MCF 10A (cell line): Measurements from ENCODE around the gene UMODL1. TPM values are rescaled to one million over a fixed set of nuclear protein-coding genes. Genes with fewer than 3 reads are reported as not detected.

Experiments used
- BruUV-seq: library from RNA; stranded (reverse); fragments of 400-500 nt; replicated peaks from 2 replicates; lab custom pipeline; 2021; lab: Mats Ljungman, UMichigan
- CTCF ChIA-PET: fragments of 300-600 bp; sonication (Branson Sonifier 250); formaldehyde crosslinking; extraction: SDS; loops from one replicate; lab custom pipeline; 2021; ENCODE audit warnings: antibody characterized with exemption, inconsistent platforms; lab: Yijun Ruan, JAX
- POLR2A ChIA-PET: fragments of 300-600, 350-650 bp; sonication (Branson Sonifier 250); formaldehyde crosslinking; extraction: SDS; loops from one replicate; lab custom pipeline; 2020; ENCODE audit warnings: antibody characterized with exemption, inconsistent platforms; lab: Yijun Ruan, JAX
- DNase-seq: peaks from one replicate; pipeline ENCODE4 v3.0.0-alpha.2; 2018; ENCODE audit not compliant: unreplicated experiment
- H3K27ac Mint-ChIP-seq: one replicate; pipeline ENCODE4 v1.8.0; 2022; ENCODE audit warnings: mild to moderate bottlenecking, low read depth, mixed read lengths; ENCODE audit not compliant: unreplicated experiment
- H3K27me3 Mint-ChIP-seq: one replicate; pipeline ENCODE4 v1.8.0; 2022; ENCODE audit warnings: mixed read lengths; ENCODE audit not compliant: insufficient read depth, unreplicated experiment
- H3K36me3 Mint-ChIP-seq: one replicate; pipeline ENCODE4 v1.8.0; 2022; ENCODE audit warnings: mild to moderate bottlenecking, moderate library complexity, mixed read lengths; ENCODE audit not compliant: insufficient read depth, unreplicated experiment
- H3K4me1 Mint-ChIP-seq: one replicate; pipeline ENCODE4 v1.8.0; 2022; ENCODE audit warnings: mixed read lengths; ENCODE audit not compliant: insufficient read depth, unreplicated experiment
- H3K4me3 Mint-ChIP-seq: one replicate; pipeline ENCODE4 v1.8.0; 2022; ENCODE audit warnings: mild to moderate bottlenecking, moderate library complexity, mixed read lengths; ENCODE audit not compliant: unreplicated experiment
- H3K9me3 Mint-ChIP-seq: one replicate; pipeline ENCODE4 v1.8.0; 2022; ENCODE audit warnings: mixed read lengths; ENCODE audit not compliant: unreplicated experiment
- intact Hi-C: fragments of 100-400 bp; cut with micrococcal nuclease; formaldehyde crosslinking; loops from 2 replicates; pipeline ENCODE4 v1.14.1; 2022
- total RNA-seq: library from RNA; stranded (reverse); gene quantifications from 2 replicates; pipeline ENCODE4 v1.2.3, GENCODE V29; 2022
- TF ChIP-seq, protein P1 (sequence below): fragments of 200-600 bp; IDR thresholded peaks from one replicate; pipeline ENCODE4 v1.8.0; 2022; ENCODE audit warnings: antibody characterized with exemption, mild to moderate bottlenecking; ENCODE audit not compliant: unreplicated experiment

UMODL1 gene
- total RNA-seq, 1 experiment from 2014 or later = not detected

DNA sequence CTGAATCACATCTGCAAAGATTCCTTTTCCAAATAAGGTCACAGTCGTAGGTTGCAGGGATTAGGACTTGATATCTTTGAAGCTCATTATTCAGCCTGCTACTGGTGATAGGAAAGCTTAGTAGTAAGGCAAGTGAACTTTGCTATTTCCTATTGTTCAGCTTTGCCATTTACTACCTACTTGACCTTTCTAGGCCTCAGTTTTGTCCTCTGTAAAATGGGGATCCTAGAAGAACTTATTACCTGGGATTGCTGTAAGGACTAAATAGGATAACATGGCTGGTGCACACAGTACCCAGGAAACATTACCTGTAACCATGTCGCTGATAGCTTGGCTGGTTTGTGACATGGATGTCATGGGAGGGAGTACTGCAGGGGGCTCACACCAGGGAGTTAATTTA is 24.5 kb downstream of the UMODL1 start:
- intact Hi-C loops = no loop called here
- BruUV-seq = no TSS peak
- ChIA-PET CTCF (interaction anchor here (0.6 to 4.0 kb wide), 6 partner anchors 12 to 732 kb away, joined by 3 to 28 read pairs (median 4); no protein-coding TSS in a partner anchor), POLR2A (interaction anchor here (0.9 to 1.4 kb wide), 4 partner anchors 12 to 167 kb away, joined by 3 to 4 read pairs (median 4); no protein-coding TSS in a partner anchor)
- Mint-ChIP-seq H3K36me3 (no peaks in the 10 kb centered on the region), H3K4me1 (peaks cover 6% of the 10 kb centered on the region), H3K27me3 (peaks cover 18% of the 10 kb centered on the region), H3K9me3 (no peaks in the 10 kb centered on the region), H3K27ac (no peak overlapping the region), H3K4me3 (no peak overlapping the region)
- DNase-seq = no peak
- TF ChIP-seq, protein P1, sequence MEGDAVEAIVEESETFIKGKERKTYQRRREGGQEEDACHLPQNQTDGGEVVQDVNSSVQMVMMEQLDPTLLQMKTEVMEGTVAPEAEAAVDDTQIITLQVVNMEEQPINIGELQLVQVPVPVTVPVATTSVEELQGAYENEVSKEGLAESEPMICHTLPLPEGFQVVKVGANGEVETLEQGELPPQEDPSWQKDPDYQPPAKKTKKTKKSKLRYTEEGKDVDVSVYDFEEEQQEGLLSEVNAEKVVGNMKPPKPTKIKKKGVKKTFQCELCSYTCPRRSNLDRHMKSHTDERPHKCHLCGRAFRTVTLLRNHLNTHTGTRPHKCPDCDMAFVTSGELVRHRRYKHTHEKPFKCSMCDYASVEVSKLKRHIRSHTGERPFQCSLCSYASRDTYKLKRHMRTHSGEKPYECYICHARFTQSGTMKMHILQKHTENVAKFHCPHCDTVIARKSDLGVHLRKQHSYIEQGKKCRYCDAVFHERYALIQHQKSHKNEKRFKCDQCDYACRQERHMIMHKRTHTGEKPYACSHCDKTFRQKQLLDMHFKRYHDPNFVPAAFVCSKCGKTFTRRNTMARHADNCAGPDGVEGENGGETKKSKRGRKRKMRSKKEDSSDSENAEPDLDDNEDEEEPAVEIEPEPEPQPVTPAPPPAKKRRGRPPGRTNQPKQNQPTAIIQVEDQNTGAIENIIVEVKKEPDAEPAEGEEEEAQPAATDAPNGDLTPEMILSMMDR = no peak

DNA sequence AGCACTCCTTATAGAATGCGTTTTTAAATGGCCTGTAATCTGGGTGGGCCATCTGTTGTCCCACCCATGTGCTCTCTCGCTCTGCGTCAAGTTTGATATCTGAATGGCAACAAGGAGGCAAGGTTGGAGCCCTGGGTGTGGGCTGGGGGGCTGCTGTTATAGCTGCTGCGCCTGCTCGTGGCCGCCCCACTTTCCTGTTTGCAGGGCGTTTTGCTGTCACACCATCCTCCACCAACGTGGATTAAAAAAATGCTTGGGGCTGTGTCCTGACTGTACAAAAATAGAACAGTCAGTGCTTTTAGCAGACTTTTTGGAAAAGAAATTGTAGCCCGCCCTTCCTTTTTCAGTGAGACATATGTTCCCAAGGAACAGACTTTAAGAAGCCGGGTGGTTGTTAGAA is 25.4 kb downstream of the UMODL1 start:
- no peaks in the 10 kb centered on the region for H3K9me3 Mint-ChIP-seq
- no peak for DNase-seq
- intact Hi-C loops = no loop called here
- ChIA-PET CTCF (interaction anchor here (1.2 to 4.0 kb wide), 4 partner anchors 11 to 812 kb away, joined by 3 to 28 read pairs (median 4); partner anchors contain the start of gene PRDM15), POLR2A (interaction anchor here (1.3 to 1.6 kb wide), 3 partner anchors 17 to 141 kb away, joined by 3 to 4 read pairs (median 4); no protein-coding TSS in a partner anchor)
- H3K27me3 Mint-ChIP-seq = peaks cover 8% of the 10 kb centered on the region
- H3K27ac Mint-ChIP-seq = no peak overlapping the region
- TF ChIP-seq, protein P1 = no peak
- no peaks in the 10 kb centered on the region for H3K36me3 Mint-ChIP-seq
- no TSS peak for BruUV-seq
- H3K4me3 Mint-ChIP-seq = no peak overlapping the region
- H3K4me1 Mint-ChIP-seq = peaks cover 6% of the 10 kb centered on the region

DNA sequence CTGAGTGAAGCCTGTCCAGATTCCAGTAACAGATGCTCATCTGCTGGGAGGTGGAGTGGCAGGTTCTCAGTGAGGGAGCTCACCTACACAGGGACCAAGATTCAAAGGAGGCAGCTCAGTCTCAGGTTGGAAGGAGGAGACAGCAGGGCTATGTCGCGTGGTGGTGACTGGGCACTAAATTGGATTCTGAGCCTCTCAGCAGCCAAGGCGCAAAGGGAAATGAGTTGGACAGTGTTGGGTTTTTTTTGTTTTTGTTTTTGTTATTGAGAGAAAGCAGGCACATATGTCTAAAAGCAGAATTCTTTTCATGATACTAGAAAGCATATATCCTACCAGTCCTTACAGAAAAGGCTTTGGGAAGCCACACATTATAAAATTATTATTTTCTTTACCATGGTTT is 26.2 kb downstream of the UMODL1 start:
- H3K27ac Mint-ChIP-seq = peak overlapping the region; percentile 8
- DNase-seq = no peak
- TF ChIP-seq, protein P1 = no peak
- no peaks in the 10 kb centered on the region for H3K9me3 Mint-ChIP-seq
- H3K36me3 Mint-ChIP-seq = no peaks in the 10 kb centered on the region
- H3K4me3 Mint-ChIP-seq = no peak overlapping the region
- intact Hi-C loops = no loop called here
- no TSS peak for BruUV-seq
- POLR2A ChIA-PET = interaction anchor here (0.6 to 1.7 kb wide), 9 partner anchors 11 to 1006 kb away, joined by 3 to 9 read pairs (median 4); no protein-coding TSS in a partner anchor
- CTCF ChIA-PET = interaction anchor here (0.6 to 4.0 kb wide), 7 partner anchors 11 to 813 kb away, joined by 3 to 28 read pairs (median 3); partner anchors contain the start of gene PRDM15
- peaks cover under 1% of the 10 kb centered on the region for H3K27me3 Mint-ChIP-seq
- peaks cover 6% of the 10 kb centered on the region for H3K4me1 Mint-ChIP-seq

DNA sequence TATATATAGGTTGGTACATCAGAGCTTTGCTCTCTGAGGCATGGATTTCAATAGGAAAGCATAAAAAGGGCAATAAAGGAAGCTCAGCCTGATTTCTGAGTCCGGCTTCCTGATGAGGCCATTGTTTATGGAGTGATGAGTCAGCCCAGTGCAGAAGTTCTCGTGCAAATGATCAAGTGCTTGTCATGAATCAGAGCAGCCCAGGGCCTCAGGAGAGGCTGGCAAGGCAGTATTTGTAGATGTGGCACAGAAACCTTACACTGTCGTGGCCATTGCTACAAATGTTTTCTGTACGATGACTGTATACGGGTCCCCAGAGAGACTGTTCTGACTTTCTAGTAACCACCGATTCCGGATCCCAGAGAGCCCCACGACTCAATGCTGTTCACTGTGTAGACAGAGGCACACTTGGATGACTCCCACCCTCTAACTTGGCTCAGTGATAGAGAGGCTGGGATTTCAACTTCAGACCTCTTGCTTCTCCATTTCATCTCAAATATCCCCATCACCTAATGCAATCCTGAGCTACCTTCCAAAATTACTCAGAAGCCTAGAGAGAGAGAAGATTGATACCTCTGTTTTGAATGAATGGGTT is 26.8 kb downstream of the UMODL1 start:
- TF ChIP-seq, protein P1 = no peak
- ChIA-PET CTCF (interaction anchor here (0.6 to 4.0 kb wide), 7 partner anchors 10 to 813 kb away, joined by 3 to 28 read pairs (median 3); partner anchors contain the start of gene PRDM15), POLR2A (interaction anchor here (0.5 to 1.7 kb wide), 9 partner anchors 10 to 933 kb away, joined by 3 to 9 read pairs (median 4); no protein-coding TSS in a partner anchor)
- Mint-ChIP-seq H3K27ac (peak overlapping the region; percentile 89), H3K9me3 (no peaks in the 10 kb centered on the region), H3K36me3 (no peaks in the 10 kb centered on the region), H3K4me3 (no peak overlapping the region), H3K4me1 (peaks cover 6% of the 10 kb centered on the region), H3K27me3 (no peaks in the 10 kb centered on the region)
- BruUV-seq = no TSS peak
- peak; percentile 93 for DNase-seq
- intact Hi-C loops = no loop called here
